ENCODE results near the gene PEX5L. TPM values are rescaled to one million over a fixed set of nuclear protein-coding genes. Genes with fewer than 3 reads are reported as not detected.

Gene PEX5L
- polyA plus RNA-seq, 1 donor from 2014 or later: 1.0 TPM

GRCh38 chr3:179812096-179812382, 224.7 kb downstream of the PEX5L start:
- Histone ChIP-seq H4K20me1 (ENCODE audit: insufficient read depth) (no peaks in the 10 kb centered on the region), H3K9me2 (ENCODE audit: insufficient read depth, low read length) (no peaks in the 10 kb centered on the region), H3K4me3 (ENCODE audit: low read length) (no peak overlapping the region), H3K9ac (ENCODE audit: low read length) (no peak overlapping the region), H3K36me3 (ENCODE audit: insufficient read depth, low read length) (no peaks in the 10 kb centered on the region), H3K4me2 (ENCODE audit: low read length) (no peak overlapping the region), H3F3A (ENCODE audit: insufficient read depth, low read length, poor library complexity, severe bottlenecking) (no peaks in the 10 kb centered on the region), H2AFZ (ENCODE audit: low read depth, low read length) (no peak overlapping the region), H3K9me3 (ENCODE audit: low read length) (no peaks in the 10 kb centered on the region), H3K27me3 (ENCODE audit: insufficient read depth, low read depth, low read length) (no peaks in the 10 kb centered on the region), H3K79me2 (replicated peaks; ENCODE audit: insufficient read depth, low read length) (no peaks in the 10 kb centered on the region), H3K27ac (ENCODE audit: low read length) (no peak overlapping the region)
- TF ChIP-seq MXI1 (conservative IDR thresholded peaks at IDR 0.05; ENCODE audit: poor library complexity, severe bottlenecking) (no peak), SMC3 (conservative IDR thresholded peaks at IDR 0.05; ENCODE audit: poor library complexity) (no peak), EP300 (conservative IDR thresholded peaks at IDR 0.05; ENCODE audit: poor library complexity, severe bottlenecking) (no peak), POLR2AphosphoS5 (IDR thresholded peaks at IDR 0.05) (no peak), EZH2 (IDR thresholded peaks at IDR 0.05; ENCODE audit: borderline replicate concordance, insufficient read depth, low read length, poor library complexity, severe bottlenecking) (no peak), RAD21 (conservative IDR thresholded peaks at IDR 0.05) (no peak), TAF1 (IDR thresholded peaks at IDR 0.05; ENCODE audit: low read depth) (no peak)
- TF ChIP-seq, protein P1, sequence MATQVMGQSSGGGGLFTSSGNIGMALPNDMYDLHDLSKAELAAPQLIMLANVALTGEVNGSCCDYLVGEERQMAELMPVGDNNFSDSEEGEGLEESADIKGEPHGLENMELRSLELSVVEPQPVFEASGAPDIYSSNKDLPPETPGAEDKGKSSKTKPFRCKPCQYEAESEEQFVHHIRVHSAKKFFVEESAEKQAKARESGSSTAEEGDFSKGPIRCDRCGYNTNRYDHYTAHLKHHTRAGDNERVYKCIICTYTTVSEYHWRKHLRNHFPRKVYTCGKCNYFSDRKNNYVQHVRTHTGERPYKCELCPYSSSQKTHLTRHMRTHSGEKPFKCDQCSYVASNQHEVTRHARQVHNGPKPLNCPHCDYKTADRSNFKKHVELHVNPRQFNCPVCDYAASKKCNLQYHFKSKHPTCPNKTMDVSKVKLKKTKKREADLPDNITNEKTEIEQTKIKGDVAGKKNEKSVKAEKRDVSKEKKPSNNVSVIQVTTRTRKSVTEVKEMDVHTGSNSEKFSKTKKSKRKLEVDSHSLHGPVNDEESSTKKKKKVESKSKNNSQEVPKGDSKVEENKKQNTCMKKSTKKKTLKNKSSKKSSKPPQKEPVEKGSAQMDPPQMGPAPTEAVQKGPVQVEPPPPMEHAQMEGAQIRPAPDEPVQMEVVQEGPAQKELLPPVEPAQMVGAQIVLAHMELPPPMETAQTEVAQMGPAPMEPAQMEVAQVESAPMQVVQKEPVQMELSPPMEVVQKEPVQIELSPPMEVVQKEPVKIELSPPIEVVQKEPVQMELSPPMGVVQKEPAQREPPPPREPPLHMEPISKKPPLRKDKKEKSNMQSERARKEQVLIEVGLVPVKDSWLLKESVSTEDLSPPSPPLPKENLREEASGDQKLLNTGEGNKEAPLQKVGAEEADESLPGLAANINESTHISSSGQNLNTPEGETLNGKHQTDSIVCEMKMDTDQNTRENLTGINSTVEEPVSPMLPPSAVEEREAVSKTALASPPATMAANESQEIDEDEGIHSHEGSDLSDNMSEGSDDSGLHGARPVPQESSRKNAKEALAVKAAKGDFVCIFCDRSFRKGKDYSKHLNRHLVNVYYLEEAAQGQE (IDR thresholded peaks at IDR 0.05; ENCODE audit: borderline replicate concordance): no peak
- TF ChIP-seq, protein P2, sequence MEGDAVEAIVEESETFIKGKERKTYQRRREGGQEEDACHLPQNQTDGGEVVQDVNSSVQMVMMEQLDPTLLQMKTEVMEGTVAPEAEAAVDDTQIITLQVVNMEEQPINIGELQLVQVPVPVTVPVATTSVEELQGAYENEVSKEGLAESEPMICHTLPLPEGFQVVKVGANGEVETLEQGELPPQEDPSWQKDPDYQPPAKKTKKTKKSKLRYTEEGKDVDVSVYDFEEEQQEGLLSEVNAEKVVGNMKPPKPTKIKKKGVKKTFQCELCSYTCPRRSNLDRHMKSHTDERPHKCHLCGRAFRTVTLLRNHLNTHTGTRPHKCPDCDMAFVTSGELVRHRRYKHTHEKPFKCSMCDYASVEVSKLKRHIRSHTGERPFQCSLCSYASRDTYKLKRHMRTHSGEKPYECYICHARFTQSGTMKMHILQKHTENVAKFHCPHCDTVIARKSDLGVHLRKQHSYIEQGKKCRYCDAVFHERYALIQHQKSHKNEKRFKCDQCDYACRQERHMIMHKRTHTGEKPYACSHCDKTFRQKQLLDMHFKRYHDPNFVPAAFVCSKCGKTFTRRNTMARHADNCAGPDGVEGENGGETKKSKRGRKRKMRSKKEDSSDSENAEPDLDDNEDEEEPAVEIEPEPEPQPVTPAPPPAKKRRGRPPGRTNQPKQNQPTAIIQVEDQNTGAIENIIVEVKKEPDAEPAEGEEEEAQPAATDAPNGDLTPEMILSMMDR (IDR thresholded peaks at IDR 0.05; ENCODE audit: poor library complexity, severe bottlenecking): no peak

- Histone ChIP-seq H3K27me3 (ENCODE audit: insufficient read depth, low read depth, low read length) (no peaks in the 10 kb centered on the region), H3K4me2 (ENCODE audit: low read length) (no peak overlapping the region), H3K9ac (ENCODE audit: low read length) (no peak overlapping the region), H3K9me2 (ENCODE audit: insufficient read depth, low read length) (no peaks in the 10 kb centered on the region), H3K9me3 (ENCODE audit: low read length) (no peaks in the 10 kb centered on the region), H3K36me3 (ENCODE audit: insufficient read depth, low read length) (no peaks in the 10 kb centered on the region), H3K27ac (ENCODE audit: low read length) (no peak overlapping the region), H3K4me3 (ENCODE audit: low read length) (no peak overlapping the region), H3K79me2 (replicated peaks; ENCODE audit: insufficient read depth, low read length) (no peaks in the 10 kb centered on the region), H2AFZ (ENCODE audit: low read depth, low read length) (no peak overlapping the region), H4K20me1 (ENCODE audit: insufficient read depth) (no peaks in the 10 kb centered on the region), H3F3A (ENCODE audit: insufficient read depth, low read length, poor library complexity, severe bottlenecking) (no peaks in the 10 kb centered on the region)
- TF ChIP-seq SMC3 (conservative IDR thresholded peaks at IDR 0.05; ENCODE audit: poor library complexity) (peak; percentile 87), EP300 (conservative IDR thresholded peaks at IDR 0.05; ENCODE audit: poor library complexity, severe bottlenecking) (no peak), EZH2 (IDR thresholded peaks at IDR 0.05; ENCODE audit: borderline replicate concordance, insufficient read depth, low read length, poor library complexity, severe bottlenecking) (no peak), POLR2AphosphoS5 (IDR thresholded peaks at IDR 0.05) (no peak), RAD21 (conservative IDR thresholded peaks at IDR 0.05) (peak; percentile 87), TAF1 (IDR thresholded peaks at IDR 0.05; ENCODE audit: low read depth) (no peak), MXI1 (conservative IDR thresholded peaks at IDR 0.05; ENCODE audit: poor library complexity, severe bottlenecking) (no peak)
- TF ChIP-seq, protein P2 (IDR thresholded peaks at IDR 0.05; ENCODE audit: poor library complexity, severe bottlenecking): peak; percentile 81
- TF ChIP-seq, protein P1 (IDR thresholded peaks at IDR 0.05; ENCODE audit: borderline replicate concordance): no peak
These were observed 225.2 kb downstream of the PEX5L start for GRCh38 chr3:179811321-179812095.
